HepG2 (cell line): Measurements from ENCODE around the gene RTP3. TPM values are rescaled to one million over a fixed set of nuclear protein-coding genes. Genes with fewer than 3 reads are reported as not detected.
A peak's percentile ranks its signal among the peaks of the same experiment; 100 is the strongest.

Source experiments
- FOXM1 ChIP-seq: sonication (generic); formaldehyde crosslinking; IDR thresholded peaks from 2 replicates; pipeline ENCODE4 v1.5.0; 2020; ENCODE audit warnings: missing genetic modification reagents
- GABPB1 ChIP-seq: IDR thresholded peaks from 2 replicates; pipeline ENCODE4 v1.6.1; 2016; ENCODE audit warnings: mild to moderate bottlenecking, missing genetic modification reagents, moderate library complexity, missing compliant biosample characterization
- KDM5B ChIP-seq: sonication (generic); formaldehyde crosslinking; IDR thresholded peaks from 2 replicates; pipeline ENCODE4 v1.4.0; 2020; ENCODE audit warnings: missing genetic modification reagents, mild to moderate bottlenecking, borderline replicate concordance
- KLF12 ChIP-seq: sonication (generic); formaldehyde crosslinking; IDR thresholded peaks from 2 replicates; pipeline ENCODE4 v1.4.0; 2020; ENCODE audit warnings: missing genetic modification reagents, borderline replicate concordance
- ZFP36L2 ChIP-seq: sonication (generic); formaldehyde crosslinking; IDR thresholded peaks from 2 replicates; pipeline ENCODE4 v1.4.0; 2020; ENCODE audit warnings: missing genetic modification reagents
- ZNF367 ChIP-seq: sonication (generic); formaldehyde crosslinking; IDR thresholded peaks from 2 replicates; pipeline ENCODE4 v1.4.0; 2020; ENCODE audit warnings: missing genetic modification reagents, borderline replicate concordance
- ZNF713 ChIP-seq: sonication (generic); formaldehyde crosslinking; IDR thresholded peaks from 2 replicates; pipeline ENCODE4 v1.4.0; 2020; ENCODE audit warnings: mild to moderate bottlenecking, missing genetic modification reagents
- polyA plus RNA-seq, 8 experiments: library from polyadenylated mRNA; depleted of rRNA in 3 of 8; stranded (reverse) in 7 of 8; unstranded in 1 of 8; fragments of >200 nt; fragmentation: Illumina TruSeq in 4 of 8; extraction: Trizol in 4 of 8; gene quantifications; 2 replicates each; pipeline versions ENCODE4 v1.2.1 to v1.2.3, GENCODE V29; 2011 to 2016; ENCODE audit warnings: low read depth in 4 of 8, missing spikeins in 1 of 8, mixed read lengths in 1 of 8; ENCODE audit not compliant: insufficient read depth in 1 of 8
- total RNA-seq, 5 experiments: library from RNA; depleted of rRNA; stranded (reverse); fragments of >200 nt; fragmentation: Illumina TruSeq; extraction: Trizol; gene quantifications; 2 replicates each; pipeline ENCODE4 v1.2.3, GENCODE V29; 2016; ENCODE audit warnings: low read depth in 1 of 5
- TF ChIP-seq, protein P1 (sequence below): sonication (generic); formaldehyde crosslinking; IDR thresholded peaks from 2 replicates; pipeline ENCODE4 v1.8.0; 2022; ENCODE audit warnings: missing genetic modification reagents, mild to moderate bottlenecking, borderline replicate concordance
- TF ChIP-seq, protein P2 (sequence below): sonication (generic); formaldehyde crosslinking; IDR thresholded peaks from 2 replicates; pipeline ENCODE4 v1.4.0; 2020; ENCODE audit warnings: mild to moderate bottlenecking, missing genetic modification reagents
- TF ChIP-seq, protein P3 (sequence below): IDR thresholded peaks from 2 replicates; pipeline ENCODE4 v1.6.1; 2016; ENCODE audit warnings: missing biosample characterization, missing genetic modification reagents, low read depth
- TF ChIP-seq, protein P4 (sequence below): sonication (generic); formaldehyde crosslinking; IDR thresholded peaks from 2 replicates; pipeline ENCODE4 v1.5.1; 2020; ENCODE audit warnings: mild to moderate bottlenecking, moderate library complexity, missing genetic modification reagents
- TF ChIP-seq, protein P5 (sequence below): sonication (generic); IDR thresholded peaks from 2 replicates; pipeline ENCODE4 v1.6.1; 2016; ENCODE audit warnings: low read depth, borderline replicate concordance
- TF ChIP-seq, protein P6 (sequence below): sonication (generic); formaldehyde crosslinking; IDR thresholded peaks from 2 replicates; pipeline ENCODE4 v1.9.0; 2021; ENCODE audit warnings: mild to moderate bottlenecking, missing genetic modification reagents

RTP3 gene
- total and polyA plus RNA-seq, 2 of the 13 experiments (the other 11 are each of a cell fraction or from before 2014, with no cell fraction given) = 0.09 TPM; not detected in 1

DNA sequence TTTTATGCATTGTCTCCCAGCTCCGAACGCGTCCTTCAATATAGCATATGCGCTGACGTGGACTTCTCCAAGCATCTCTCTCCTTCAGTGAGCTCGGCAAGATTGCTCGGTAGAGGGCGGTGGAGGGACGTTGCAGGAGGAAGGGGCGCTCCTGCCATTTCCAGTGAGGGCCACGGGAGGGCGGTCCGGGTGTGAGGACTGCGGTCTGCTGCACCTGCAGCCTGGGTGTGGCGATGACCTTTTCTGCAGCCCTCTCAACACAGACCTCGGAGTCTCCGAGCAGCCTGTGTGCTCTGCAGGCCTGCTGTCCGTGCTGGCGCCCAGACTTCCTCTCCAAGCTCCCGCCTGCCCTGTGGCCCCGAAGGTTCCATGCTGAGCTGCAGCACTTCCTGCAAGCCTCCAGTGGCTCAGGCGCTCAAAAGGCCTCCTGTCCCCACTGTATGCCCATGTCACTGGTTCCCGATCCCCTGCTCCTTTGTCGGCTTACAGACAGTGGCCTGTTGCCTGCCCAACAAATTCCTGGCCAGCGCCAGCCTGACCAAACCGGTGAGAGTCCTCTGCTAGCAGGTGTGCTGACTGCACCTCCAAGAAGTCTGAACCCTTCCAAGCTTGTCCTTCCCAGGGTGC, 8.9 kb upstream of the RTP3 start (continued):
- TF ChIP-seq, protein P1, sequence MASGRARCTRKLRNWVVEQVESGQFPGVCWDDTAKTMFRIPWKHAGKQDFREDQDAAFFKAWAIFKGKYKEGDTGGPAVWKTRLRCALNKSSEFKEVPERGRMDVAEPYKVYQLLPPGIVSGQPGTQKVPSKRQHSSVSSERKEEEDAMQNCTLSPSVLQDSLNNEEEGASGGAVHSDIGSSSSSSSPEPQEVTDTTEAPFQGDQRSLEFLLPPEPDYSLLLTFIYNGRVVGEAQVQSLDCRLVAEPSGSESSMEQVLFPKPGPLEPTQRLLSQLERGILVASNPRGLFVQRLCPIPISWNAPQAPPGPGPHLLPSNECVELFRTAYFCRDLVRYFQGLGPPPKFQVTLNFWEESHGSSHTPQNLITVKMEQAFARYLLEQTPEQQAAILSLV (CRISPR knock-in tag) = no peak
- TF ChIP-seq FOXM1 (CRISPR knock-in tag) = no peak
- TF ChIP-seq, protein P2, sequence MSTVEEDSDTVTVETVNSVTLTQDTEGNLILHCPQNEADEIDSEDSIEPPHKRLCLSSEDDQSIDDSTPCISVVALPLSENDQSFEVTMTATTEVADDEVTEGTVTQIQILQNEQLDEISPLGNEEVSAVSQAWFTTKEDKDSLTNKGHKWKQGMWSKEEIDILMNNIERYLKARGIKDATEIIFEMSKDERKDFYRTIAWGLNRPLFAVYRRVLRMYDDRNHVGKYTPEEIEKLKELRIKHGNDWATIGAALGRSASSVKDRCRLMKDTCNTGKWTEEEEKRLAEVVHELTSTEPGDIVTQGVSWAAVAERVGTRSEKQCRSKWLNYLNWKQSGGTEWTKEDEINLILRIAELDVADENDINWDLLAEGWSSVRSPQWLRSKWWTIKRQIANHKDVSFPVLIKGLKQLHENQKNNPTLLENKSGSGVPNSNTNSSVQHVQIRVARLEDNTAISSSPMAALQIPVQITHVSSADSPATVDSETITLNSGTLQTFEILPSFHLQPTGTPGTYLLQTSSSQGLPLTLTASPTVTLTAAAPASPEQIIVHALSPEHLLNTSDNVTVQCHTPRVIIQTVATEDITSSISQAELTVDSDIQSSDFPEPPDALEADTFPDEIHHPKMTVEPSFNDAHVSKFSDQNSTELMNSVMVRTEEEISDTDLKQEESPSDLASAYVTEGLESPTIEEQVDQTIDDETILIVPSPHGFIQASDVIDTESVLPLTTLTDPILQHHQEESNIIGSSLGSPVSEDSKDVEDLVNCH = no peak
- TF ChIP-seq GABPB1 = peak; percentile 68
- no peak for TF ChIP-seq KDM5B (CRISPR knock-in tag)
- no peak for TF ChIP-seq KLF12 (CRISPR knock-in tag)
- TF ChIP-seq, protein P3, sequence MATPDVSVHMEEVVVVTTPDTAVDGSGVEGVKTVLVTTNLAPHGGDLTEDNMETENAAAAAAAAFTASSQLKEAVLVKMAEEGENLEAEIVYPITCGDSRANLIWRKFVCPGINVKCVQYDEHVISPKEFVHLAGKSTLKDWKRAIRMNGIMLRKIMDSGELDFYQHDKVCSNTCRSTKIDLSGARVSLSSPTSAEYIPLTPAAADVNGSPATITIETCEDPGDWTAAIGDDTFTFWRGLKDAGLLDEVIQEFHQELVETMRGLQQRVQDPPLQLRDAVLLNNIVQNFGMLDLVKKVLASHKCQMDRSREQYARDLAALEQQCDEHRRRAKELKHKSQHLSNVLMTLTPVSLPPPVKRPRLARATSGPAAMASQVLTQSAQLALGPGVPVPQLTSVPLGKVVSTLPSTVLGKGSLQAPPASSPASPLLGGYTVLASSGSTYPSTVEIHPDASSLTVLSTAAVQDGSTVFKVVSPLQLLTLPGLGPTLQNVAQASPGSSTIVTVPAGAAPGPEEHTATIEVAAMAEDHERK (CRISPR knock-in tag) = no peak
- TF ChIP-seq ZFP36L2 (CRISPR knock-in tag) = no peak
- TF ChIP-seq, protein P4, sequence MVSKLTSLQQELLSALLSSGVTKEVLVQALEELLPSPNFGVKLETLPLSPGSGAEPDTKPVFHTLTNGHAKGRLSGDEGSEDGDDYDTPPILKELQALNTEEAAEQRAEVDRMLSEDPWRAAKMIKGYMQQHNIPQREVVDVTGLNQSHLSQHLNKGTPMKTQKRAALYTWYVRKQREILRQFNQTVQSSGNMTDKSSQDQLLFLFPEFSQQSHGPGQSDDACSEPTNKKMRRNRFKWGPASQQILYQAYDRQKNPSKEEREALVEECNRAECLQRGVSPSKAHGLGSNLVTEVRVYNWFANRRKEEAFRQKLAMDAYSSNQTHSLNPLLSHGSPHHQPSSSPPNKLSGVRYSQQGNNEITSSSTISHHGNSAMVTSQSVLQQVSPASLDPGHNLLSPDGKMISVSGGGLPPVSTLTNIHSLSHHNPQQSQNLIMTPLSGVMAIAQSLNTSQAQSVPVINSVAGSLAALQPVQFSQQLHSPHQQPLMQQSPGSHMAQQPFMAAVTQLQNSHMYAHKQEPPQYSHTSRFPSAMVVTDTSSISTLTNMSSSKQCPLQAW (CRISPR knock-in tag) = no peak
- TF ChIP-seq ZNF713 (CRISPR knock-in tag) = no peak
- TF ChIP-seq, protein P5, sequence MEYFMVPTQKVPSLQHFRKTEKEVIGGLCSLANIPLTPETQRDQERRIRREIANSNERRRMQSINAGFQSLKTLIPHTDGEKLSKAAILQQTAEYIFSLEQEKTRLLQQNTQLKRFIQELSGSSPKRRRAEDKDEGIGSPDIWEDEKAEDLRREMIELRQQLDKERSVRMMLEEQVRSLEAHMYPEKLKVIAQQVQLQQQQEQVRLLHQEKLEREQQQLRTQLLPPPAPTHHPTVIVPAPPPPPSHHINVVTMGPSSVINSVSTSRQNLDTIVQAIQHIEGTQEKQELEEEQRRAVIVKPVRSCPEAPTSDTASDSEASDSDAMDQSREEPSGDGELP = no peak
- TF ChIP-seq, protein P6, sequence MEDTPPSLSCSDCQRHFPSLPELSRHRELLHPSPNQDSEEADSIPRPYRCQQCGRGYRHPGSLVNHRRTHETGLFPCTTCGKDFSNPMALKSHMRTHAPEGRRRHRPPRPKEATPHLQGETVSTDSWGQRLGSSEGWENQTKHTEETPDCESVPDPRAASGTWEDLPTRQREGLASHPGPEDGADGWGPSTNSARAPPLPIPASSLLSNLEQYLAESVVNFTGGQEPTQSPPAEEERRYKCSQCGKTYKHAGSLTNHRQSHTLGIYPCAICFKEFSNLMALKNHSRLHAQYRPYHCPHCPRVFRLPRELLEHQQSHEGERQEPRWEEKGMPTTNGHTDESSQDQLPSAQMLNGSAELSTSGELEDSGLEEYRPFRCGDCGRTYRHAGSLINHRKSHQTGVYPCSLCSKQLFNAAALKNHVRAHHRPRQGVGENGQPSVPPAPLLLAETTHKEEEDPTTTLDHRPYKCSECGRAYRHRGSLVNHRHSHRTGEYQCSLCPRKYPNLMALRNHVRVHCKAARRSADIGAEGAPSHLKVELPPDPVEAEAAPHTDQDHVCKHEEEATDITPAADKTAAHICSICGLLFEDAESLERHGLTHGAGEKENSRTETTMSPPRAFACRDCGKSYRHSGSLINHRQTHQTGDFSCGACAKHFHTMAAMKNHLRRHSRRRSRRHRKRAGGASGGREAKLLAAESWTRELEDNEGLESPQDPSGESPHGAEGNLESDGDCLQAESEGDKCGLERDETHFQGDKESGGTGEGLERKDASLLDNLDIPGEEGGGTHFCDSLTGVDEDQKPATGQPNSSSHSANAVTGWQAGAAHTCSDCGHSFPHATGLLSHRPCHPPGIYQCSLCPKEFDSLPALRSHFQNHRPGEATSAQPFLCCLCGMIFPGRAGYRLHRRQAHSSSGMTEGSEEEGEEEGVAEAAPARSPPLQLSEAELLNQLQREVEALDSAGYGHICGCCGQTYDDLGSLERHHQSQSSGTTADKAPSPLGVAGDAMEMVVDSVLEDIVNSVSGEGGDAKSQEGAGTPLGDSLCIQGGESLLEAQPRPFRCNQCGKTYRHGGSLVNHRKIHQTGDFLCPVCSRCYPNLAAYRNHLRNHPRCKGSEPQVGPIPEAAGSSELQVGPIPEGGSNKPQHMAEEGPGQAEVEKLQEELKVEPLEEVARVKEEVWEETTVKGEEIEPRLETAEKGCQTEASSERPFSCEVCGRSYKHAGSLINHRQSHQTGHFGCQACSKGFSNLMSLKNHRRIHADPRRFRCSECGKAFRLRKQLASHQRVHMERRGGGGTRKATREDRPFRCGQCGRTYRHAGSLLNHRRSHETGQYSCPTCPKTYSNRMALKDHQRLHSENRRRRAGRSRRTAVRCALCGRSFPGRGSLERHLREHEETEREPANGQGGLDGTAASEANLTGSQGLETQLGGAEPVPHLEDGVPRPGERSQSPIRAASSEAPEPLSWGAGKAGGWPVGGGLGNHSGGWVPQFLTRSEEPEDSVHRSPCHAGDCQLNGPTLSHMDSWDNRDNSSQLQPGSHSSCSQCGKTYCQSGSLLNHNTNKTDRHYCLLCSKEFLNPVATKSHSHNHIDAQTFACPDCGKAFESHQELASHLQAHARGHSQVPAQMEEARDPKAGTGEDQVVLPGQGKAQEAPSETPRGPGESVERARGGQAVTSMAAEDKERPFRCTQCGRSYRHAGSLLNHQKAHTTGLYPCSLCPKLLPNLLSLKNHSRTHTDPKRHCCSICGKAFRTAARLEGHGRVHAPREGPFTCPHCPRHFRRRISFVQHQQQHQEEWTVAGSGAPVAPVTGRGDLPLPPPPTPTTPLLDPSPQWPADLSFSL (CRISPR knock-in tag) = no peak
- no peak for TF ChIP-seq ZNF367 (CRISPR knock-in tag)
